G401.6 (cell line): ENCODE results near the gene FOXD4L4.
"Not testable (repeated sequence)": the region's sequence is repeated elsewhere in the genome, so short reads cannot be mapped to it uniquely, and the experiment has no call there.

Experiments used
- FAIRE-seq: peaks from 2 replicates; lab custom pipeline; 2012; peaks lifted over from hg19 to GRCh38; lab: Jason Lieb, UNC

Gene FOXD4L4

DNA sequence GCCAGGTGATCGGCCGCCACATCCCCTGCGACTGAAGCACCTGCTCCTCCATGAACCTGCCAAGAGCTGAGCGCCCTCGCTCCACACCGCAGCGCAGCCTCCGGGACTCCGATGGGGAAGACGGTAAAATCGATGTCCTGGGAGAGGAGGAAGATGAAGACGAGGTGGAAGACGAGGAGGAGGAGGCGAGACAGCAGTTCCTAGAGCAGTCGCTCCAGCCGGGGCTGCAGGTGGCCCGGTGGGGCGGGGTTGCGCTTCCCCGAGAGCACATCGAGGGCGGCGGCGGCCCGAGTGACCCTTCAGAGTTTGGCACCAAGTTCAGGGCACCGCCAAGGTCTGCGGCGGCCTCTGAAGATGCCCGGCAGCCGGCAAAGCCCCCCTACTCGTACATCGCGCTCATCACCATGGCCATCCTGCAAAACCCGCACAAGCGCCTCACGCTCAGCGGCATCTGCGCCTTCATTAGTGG, at the start of gene FOXD4L4:
TSS of gene FOXD4L4 (plus strand) at position 51 of the 469 bp plus-strand sequence. CDS start at position 51, 0 bp downstream.
- FAIRE-seq = not testable (repeated sequence)

DNA sequence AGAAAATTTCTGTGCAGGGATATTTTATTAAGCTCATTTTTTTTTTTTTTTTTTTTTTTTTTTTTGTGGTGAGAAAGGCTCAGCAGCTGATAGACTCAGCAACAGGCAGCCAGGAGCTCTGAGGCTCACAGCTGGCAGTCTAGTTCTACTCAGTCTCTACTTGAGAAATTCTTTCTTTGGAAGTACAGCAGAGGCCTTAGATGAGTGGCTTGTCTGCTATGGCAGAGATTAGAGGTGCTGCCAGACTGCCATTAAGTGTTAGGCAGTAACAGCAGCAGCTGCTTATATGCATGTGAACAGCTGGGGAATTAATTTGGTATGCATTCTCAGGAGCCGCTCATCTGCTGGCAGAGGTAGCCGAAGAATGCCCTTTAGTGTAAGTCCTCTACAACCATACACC, 33.4 kb upstream of the FOXD4L4 start:
- FAIRE-seq = not testable (repeated sequence)

DNA sequence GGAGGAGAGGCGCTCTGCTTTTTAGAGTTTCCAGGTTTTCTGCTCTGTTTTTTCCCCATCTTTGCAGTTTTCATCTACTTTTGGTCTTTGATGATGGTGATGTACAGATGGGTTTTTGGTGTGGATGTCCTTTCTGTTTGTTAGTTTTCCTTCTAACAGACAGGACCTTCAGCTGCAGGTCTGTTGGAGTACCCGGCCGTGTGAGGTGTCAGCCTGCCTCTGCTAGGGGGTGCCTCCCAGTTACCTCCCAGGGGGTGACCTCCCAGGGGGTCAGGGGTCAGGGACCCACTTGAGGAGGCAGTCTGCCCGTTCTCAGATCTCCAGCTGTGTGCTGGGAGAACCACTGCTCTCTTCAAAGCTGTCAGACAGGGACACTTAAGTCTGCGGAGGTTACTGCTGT, 22.5 kb upstream of the FOXD4L4 start:
- FAIRE-seq = not testable (repeated sequence)

DNA sequence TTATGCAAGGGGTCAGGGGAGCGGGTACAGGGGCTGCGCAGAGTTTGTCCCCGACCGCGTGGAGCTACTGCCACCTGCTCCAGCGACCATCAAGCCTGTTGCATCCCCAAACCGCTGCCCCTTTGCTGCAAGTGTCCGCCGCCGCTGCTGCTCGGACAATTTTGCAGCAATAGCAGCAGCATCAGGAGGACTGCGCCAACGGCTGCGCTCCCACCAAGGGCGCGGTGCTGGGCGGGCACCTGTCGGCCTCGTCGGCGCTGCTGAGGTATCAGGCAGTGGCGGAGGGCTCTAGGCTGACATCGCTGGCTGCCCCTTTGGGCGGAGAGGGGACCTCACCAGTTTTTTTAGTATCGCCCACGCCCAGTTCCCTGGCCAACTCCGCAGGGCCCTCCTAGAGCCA, 1.2 kb downstream of the FOXD4L4 start:
- FAIRE-seq = not testable (repeated sequence)
